Measurements from ENCODE around the gene NRL. TPM values are rescaled to one million over a fixed set of nuclear protein-coding genes. Genes with fewer than 3 reads are reported as not detected.
A peak's percentile ranks its signal among the peaks of the same experiment; 100 is the strongest.

The NRL gene
- polyA plus RNA-seq, 1 donor: 1.6 TPM

DNA sequence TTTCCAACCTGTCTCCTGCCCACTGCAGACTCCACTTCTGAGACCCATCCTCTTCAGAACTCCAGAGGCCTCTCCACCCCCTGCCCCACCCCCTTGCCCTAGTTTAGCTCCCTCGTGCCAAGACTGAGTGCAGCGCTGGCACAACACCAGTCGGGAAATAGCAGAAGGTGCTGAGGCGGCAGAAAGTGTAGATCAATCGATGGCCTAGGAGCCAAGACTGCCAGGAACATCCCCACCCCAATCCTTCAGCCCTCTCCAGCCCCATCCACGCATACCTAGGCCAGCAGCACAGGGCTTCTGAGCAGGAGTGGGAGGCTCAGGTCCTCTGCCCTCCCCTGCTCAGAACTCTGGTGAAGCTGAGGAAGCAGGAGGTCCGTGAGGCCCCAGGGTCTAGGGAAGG, 42.3 kb downstream of the NRL start:
- DNase-seq: no peak
- Histone ChIP-seq H3K9me3 (ENCODE audit: control insufficient read depth, low read depth, low read length) (no peaks in the 10 kb centered on the region), H3K36me3 (ENCODE audit: control insufficient read depth, insufficient read depth, low read length) (no peaks in the 10 kb centered on the region), H3K27ac (ENCODE audit: low read length) (no peak overlapping the region), H3K27me3 (ENCODE audit: control insufficient read depth, insufficient read depth, low read length) (no peaks in the 10 kb centered on the region), H3K4me3 (ENCODE audit: low read length) (no peak overlapping the region), H3K4me1 (ENCODE audit: control insufficient read depth, insufficient read depth, low read length) (peaks cover 37% of the 10 kb centered on the region)
- no CpG with 5 or more reads among the region's 7 CpGs for WGBS (ENCODE audit: insufficient coverage, low lambda C conversion rate)

DNA sequence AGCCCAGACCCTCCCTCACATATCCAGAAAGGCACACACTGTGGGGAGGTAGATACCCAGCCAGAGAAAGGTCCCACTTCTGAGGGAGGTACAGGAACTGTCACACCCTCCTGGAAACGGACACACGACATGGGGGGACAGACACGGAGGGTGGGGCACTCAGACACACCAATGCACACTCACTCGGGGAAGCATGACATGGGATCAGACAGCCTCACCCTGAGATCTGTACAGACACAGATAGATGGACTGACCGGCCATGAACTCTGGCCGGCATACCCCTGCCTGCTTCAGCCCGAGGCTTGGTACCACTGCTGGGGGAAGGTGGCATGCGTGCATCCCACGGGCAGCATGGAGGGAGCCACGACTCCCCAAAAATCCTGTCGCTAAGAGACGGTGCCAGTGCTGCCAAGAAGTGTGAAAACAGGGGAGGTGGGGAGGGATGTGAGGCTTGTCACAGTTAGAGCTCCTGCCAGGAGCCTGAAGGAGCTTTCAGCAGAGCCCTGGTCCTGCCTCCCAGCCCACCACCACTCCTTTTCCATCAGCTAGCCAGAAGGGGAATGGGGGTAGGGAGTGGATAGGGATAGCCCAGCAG, 42.8 kb downstream of the NRL start:
- H3K36me3 ChIP-seq (ENCODE audit: control insufficient read depth, insufficient read depth, low read length): no peaks in the 10 kb centered on the region
- no peak overlapping the region for H3K4me3 ChIP-seq (ENCODE audit: low read length)
- no CpG with 5 or more reads among the region's 12 CpGs for WGBS (ENCODE audit: insufficient coverage, low lambda C conversion rate)
- no peaks in the 10 kb centered on the region for H3K9me3 ChIP-seq (ENCODE audit: control insufficient read depth, low read depth, low read length)
- peaks cover 42% of the 10 kb centered on the region for H3K4me1 ChIP-seq (ENCODE audit: control insufficient read depth, insufficient read depth, low read length)
- DNase-seq: no peak
- no peak overlapping the region for H3K27ac ChIP-seq (ENCODE audit: low read length)
- H3K27me3 ChIP-seq (ENCODE audit: control insufficient read depth, insufficient read depth, low read length): no peaks in the 10 kb centered on the region

GRCh38 chr14:24071144-24071697, 43.5 kb downstream of the NRL start, which contains the start of gene CPNE6:
CPNE6 (plus strand) TSS chr14:24071562; CDS start chr14:24072937, 1,375 bp downstream.
- DNase-seq: no peak
- Histone ChIP-seq H3K36me3 (ENCODE audit: control insufficient read depth, insufficient read depth, low read length) (no peaks in the 10 kb centered on the region), H3K27ac (ENCODE audit: low read length) (no peak within 1 kb of the TSS), H3K27me3 (ENCODE audit: control insufficient read depth, insufficient read depth, low read length) (no peaks in the 10 kb centered on the region), H3K9me3 (ENCODE audit: control insufficient read depth, low read depth, low read length) (no peaks in the 10 kb centered on the region), H3K4me3 (ENCODE audit: low read length) (no peak within 1 kb of the TSS), H3K4me1 (ENCODE audit: control insufficient read depth, insufficient read depth, low read length) (peaks cover 49% of the 10 kb centered on the region)
- no CpG with 5 or more reads among the region's 19 CpGs for WGBS (ENCODE audit: insufficient coverage, low lambda C conversion rate)

DNA sequence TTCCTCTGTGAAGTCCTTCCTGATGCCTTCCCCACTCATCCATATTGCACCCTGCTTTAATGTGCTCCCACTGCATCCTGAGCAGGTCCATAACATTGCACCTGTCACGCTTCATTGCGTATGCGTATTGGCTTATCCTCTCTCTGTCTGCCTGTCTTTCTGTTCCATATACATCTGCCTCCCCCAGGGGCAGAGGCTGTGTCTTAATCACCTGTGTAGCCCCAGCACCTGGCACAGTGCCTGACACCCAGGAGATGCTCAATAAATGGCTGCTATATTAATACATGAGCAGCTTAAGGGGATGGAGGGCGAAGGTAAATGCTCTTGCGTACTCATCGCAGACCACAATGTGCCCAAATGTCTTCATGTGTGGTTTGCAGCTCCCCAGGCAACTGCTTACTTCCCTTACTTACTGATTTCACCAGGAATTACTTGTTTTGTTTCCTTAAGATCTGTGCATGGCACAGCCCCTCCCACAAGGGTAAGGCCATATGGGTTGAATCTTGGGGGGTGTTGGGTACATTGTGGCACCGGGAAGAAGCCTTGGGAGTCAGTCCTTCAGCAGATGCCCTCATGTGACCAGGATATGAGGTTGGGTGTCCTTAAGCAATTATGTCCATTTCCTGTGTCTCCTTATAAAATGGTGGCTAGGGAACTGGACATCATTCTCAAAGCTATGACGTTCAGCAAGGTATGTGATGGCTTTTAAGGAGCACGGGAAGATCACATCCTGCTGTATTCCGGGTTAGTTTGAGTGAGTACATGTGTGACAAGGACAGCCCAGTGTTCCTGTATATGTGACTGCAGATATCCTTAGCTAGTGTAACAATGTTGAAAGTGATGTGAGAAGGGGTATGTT, 44.2 kb downstream of the NRL start:
- H3K36me3 ChIP-seq (ENCODE audit: control insufficient read depth, insufficient read depth, low read length): no peaks in the 10 kb centered on the region
- no peaks in the 10 kb centered on the region for H3K27me3 ChIP-seq (ENCODE audit: control insufficient read depth, insufficient read depth, low read length)
- H3K4me3 ChIP-seq (ENCODE audit: low read length): no peak overlapping the region
- WGBS (ENCODE audit: insufficient coverage, low lambda C conversion rate): 100% methylated on average over 1 of the region's 10 CpGs
- no peak overlapping the region for H3K27ac ChIP-seq (ENCODE audit: low read length)
- H3K9me3 ChIP-seq (ENCODE audit: control insufficient read depth, low read depth, low read length): no peaks in the 10 kb centered on the region
- no peak for DNase-seq
- H3K4me1 ChIP-seq (ENCODE audit: control insufficient read depth, insufficient read depth, low read length): peaks cover 53% of the 10 kb centered on the region

GRCh38 chr14:24069411-24069735, 45.4 kb downstream of the NRL start:
- Histone ChIP-seq H3K27me3 (ENCODE audit: control insufficient read depth, insufficient read depth, low read length) (no peaks in the 10 kb centered on the region), H3K9me3 (ENCODE audit: control insufficient read depth, low read depth, low read length) (no peaks in the 10 kb centered on the region), H3K4me3 (ENCODE audit: low read length) (no peak overlapping the region), H3K27ac (ENCODE audit: low read length) (no peak overlapping the region), H3K36me3 (ENCODE audit: control insufficient read depth, insufficient read depth, low read length) (no peaks in the 10 kb centered on the region), H3K4me1 (ENCODE audit: control insufficient read depth, insufficient read depth, low read length) (peaks cover 46% of the 10 kb centered on the region)
- no peak for DNase-seq
- no CpG with 5 or more reads among the region's 6 CpGs for WGBS (ENCODE audit: insufficient coverage, low lambda C conversion rate)

- no peaks in the 10 kb centered on the region for H3K27me3 ChIP-seq (ENCODE audit: control insufficient read depth, insufficient read depth, low read length)
- no CpG with 5 or more reads among the region's 10 CpGs for WGBS (ENCODE audit: insufficient coverage, low lambda C conversion rate)
- no peaks in the 10 kb centered on the region for H3K36me3 ChIP-seq (ENCODE audit: control insufficient read depth, insufficient read depth, low read length)
- no peaks in the 10 kb centered on the region for H3K9me3 ChIP-seq (ENCODE audit: control insufficient read depth, low read depth, low read length)
- H3K4me1 ChIP-seq (ENCODE audit: control insufficient read depth, insufficient read depth, low read length): peaks cover 41% of the 10 kb centered on the region
- no peak overlapping the region for H3K4me3 ChIP-seq (ENCODE audit: low read length)
- H3K27ac ChIP-seq (ENCODE audit: low read length): no peak overlapping the region
- no peak for DNase-seq
Observed at GRCh38 chr14:24068711-24069410, 45.9 kb downstream of the NRL start.

GRCh38 chr14:24067133-24068082, 47.3 kb downstream of the NRL start:
- H3K4me3 ChIP-seq (ENCODE audit: low read length): no peak overlapping the region
- no peaks in the 10 kb centered on the region for H3K27me3 ChIP-seq (ENCODE audit: control insufficient read depth, insufficient read depth, low read length)
- WGBS (ENCODE audit: insufficient coverage, low lambda C conversion rate): no CpG with 5 or more reads among the region's 12 CpGs
- H3K27ac ChIP-seq (ENCODE audit: low read length): peak overlapping the region; percentile 70
- H3K9me3 ChIP-seq (ENCODE audit: control insufficient read depth, low read depth, low read length): no peaks in the 10 kb centered on the region
- peak; percentile 43 to 61 for DNase-seq
- no peaks in the 10 kb centered on the region for H3K36me3 ChIP-seq (ENCODE audit: control insufficient read depth, insufficient read depth, low read length)
- H3K4me1 ChIP-seq (ENCODE audit: control insufficient read depth, insufficient read depth, low read length): peaks cover 36% of the 10 kb centered on the region

- no peak overlapping the region for H3K4me3 ChIP-seq (ENCODE audit: low read length)
- H3K36me3 ChIP-seq (ENCODE audit: control insufficient read depth, insufficient read depth, low read length): no peaks in the 10 kb centered on the region
- peaks cover 44% of the 10 kb centered on the region for H3K4me1 ChIP-seq (ENCODE audit: control insufficient read depth, insufficient read depth, low read length)
- WGBS (ENCODE audit: insufficient coverage, low lambda C conversion rate): no CpG with 5 or more reads among the region's 8 CpGs
- H3K9me3 ChIP-seq (ENCODE audit: control insufficient read depth, low read depth, low read length): no peaks in the 10 kb centered on the region
- no peaks in the 10 kb centered on the region for H3K27me3 ChIP-seq (ENCODE audit: control insufficient read depth, insufficient read depth, low read length)
- H3K27ac ChIP-seq (ENCODE audit: low read length): peak overlapping the region; percentile 70
- DNase-seq: peak; percentile 37 to 61
Observed at GRCh38 chr14:24066496-24067132, 48.1 kb downstream of the NRL start.

DNA sequence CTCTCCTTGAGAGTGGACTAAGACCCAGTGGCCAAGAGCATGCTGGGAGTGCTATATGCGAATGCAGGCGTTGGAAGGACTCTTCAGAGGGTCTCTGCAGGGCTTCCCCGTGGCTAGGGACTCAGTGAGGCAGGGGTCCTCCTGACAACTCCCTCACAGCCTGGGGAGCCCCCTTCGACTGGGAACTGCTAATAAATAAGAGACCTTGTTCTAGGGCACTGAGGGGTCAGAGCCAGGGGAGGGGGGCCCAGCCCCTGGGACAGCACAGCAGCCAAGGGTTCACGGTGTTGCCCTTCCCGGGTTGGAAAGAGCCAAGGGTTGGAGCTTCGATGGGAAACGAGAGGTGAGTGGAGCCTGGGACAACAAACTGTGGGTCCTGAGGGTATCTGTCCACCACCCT, 49.3 kb downstream of the NRL start:
- no peak overlapping the region for H3K4me3 ChIP-seq (ENCODE audit: low read length)
- no peak for DNase-seq
- no peaks in the 10 kb centered on the region for H3K36me3 ChIP-seq (ENCODE audit: control insufficient read depth, insufficient read depth, low read length)
- H3K27me3 ChIP-seq (ENCODE audit: control insufficient read depth, insufficient read depth, low read length): no peaks in the 10 kb centered on the region
- no peaks in the 10 kb centered on the region for H3K9me3 ChIP-seq (ENCODE audit: control insufficient read depth, low read depth, low read length)
- WGBS (ENCODE audit: insufficient coverage, low lambda C conversion rate): no CpG with 5 or more reads among the region's 8 CpGs
- H3K4me1 ChIP-seq (ENCODE audit: control insufficient read depth, insufficient read depth, low read length): peaks cover 56% of the 10 kb centered on the region
- no peak overlapping the region for H3K27ac ChIP-seq (ENCODE audit: low read length)
